HFF-Myc (cell line): ENCODE measurements around the gene SECISBP2.

Experiments used
- DNase-seq: peaks from one replicate; pipeline ENCODE4 v3.0.0-alpha.2; 2011; ENCODE audit warnings: low read depth; ENCODE audit errors: extremely low read depth
- H3K4me3 ChIP-seq: replicated peaks from 2 replicates; pipeline ENCODE4 v1.5.1; 2011; ENCODE audit warnings: low read depth, mild to moderate bottlenecking, control low read depth, low read length
- CTCF ChIP-seq: IDR thresholded peaks from 2 replicates; pipeline ENCODE4 v1.5.1; 2012; ENCODE audit warnings: mild to moderate bottlenecking, low read depth, low read length, control low read depth; ENCODE audit errors: missing control alignments

SECISBP2 gene

GRCh38 chr9:89390068-89390555 lies 71.8 kb downstream of the SECISBP2 start:
- no peak overlapping the region for H3K4me3 ChIP-seq
- no peak for DNase-seq
- TF ChIP-seq CTCF = no peak

- no peak for TF ChIP-seq CTCF
- no peak overlapping the region for H3K4me3 ChIP-seq
- no peak for DNase-seq
These were observed 72.3 kb downstream of the SECISBP2 start for GRCh38 chr9:89390578-89391116.

- no peak for DNase-seq
- TF ChIP-seq CTCF = no peak
- H3K4me3 ChIP-seq = no peak overlapping the region
These were observed 73.3 kb downstream of the SECISBP2 start for GRCh38 chr9:89391585-89391984.

- DNase-seq = no peak
- TF ChIP-seq CTCF = no peak
- H3K4me3 ChIP-seq = no peak overlapping the region
These were observed 76.1 kb downstream of the SECISBP2 start for GRCh38 chr9:89394412-89394811.

- no peak for DNase-seq
- no peak for TF ChIP-seq CTCF
- no peak overlapping the region for H3K4me3 ChIP-seq
These were observed 77.8 kb downstream of the SECISBP2 start for GRCh38 chr9:89395931-89396710.

- no peak for TF ChIP-seq CTCF
These were observed 79.2 kb downstream of the SECISBP2 start for GRCh38 chr9:89397471-89397870.

GRCh38 chr9:89398621-89399020 lies 80.3 kb downstream of the SECISBP2 start:
- no peak overlapping the region for H3K4me3 ChIP-seq
- TF ChIP-seq CTCF = no peak
- no peak for DNase-seq

More at GRCh38 chr9:89397471-89397870, 79.2 kb downstream of the SECISBP2 start:
- DNase-seq = no peak
- no peak overlapping the region for H3K4me3 ChIP-seq
